ENCODE results near the gene SEMA4F.

Gene SEMA4F

DNA sequence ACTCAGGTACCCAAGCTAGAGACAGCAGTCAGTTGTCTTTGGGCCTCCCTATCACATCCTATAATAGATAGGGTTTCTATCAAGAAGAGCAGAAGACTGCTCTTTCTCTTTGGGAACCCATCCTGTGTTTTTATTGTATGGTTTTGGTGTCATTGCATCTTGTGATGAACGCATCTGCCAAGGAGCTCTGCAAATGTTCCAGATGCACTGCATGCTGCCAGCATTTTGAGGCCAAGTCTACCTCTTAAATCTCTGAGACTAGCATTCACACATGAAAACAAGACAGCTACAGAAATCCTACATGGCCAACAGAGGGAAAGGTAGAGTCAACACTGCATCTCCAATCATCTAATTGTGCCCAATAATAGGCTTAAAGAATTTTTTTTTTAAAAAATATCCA lies 14.0 kb downstream of the SEMA4F start:
- no peak for DNase-seq (ENCODE audit: low read depth in 3 of 3, low spot score in 1 of 3)

DNA sequence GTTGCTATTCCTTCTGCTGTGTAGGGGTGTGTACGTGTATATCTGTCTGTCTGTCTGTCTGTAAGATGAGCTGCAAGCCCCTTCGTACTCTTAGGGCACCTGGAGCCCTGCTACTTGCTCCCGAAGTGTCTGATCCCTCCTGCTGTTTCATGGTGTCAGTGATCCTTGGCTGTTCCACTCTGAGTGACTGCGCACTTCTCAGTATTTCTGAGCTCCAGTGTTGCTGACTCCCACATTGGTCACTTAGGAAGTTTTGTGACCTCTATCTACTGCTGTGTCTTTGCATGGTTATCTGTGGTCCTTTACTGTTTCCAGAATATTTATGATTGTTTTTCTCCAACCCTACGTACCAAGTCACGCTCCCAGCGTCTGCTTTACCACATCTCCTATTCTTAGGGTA lies 16.2 kb downstream of the SEMA4F start:
- no peak for DNase-seq (ENCODE audit: low read depth in 3 of 3, low spot score in 1 of 3)

DNA sequence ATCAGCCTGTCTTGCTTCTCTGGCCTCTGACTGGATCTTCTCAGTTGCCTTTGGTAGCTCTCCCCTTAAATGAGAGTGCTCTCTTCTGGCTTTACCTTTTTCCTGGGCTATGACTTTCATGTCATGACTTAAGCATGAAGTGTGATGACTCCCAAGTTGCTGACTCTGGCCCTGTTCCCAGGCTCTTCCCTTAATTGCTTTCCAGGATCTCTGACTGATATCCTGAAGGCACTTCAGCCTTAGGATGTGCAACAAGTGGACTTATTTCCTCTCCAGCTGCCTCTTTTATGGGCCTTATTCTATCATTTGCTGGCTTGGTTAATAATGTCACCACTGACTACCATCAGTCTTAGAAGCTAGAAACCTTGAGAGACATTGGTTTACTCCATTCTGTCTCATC lies 17.4 kb downstream of the SEMA4F start:
- no peak for DNase-seq (ENCODE audit: low read depth in 3 of 3, low spot score in 1 of 3)

DNA sequence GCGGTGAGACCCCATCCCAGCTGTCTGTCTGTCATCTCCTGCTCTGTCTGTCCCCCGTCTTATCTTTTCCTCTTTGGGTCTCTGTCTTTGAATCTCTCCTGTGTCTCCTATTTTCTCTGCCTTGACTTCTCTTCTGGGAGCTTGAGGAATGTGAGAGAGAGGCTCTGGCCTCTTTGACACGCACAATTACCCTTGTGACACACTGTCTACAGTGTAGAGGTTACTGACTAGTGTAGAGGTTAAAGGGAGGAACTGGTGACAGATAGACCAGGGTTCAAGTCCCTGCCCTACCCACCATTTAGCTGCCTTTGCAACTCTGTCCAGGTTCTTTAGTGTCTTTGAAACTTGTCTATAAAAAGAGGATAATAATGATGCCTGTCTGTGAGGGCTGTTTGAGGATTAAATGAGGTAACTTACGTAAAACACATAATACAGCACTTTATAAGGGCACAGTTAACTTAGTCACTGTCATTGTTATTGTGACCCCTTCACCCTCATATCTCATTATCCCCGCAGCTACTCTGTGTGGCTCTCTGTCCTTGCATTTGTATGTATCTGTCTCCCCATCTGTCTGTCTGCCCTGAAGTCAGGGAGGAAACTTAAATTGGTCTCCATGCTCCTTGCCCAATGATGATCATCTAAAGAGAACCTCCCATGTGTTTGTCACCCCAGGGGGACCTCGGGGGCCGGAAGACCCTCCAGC lies 19.9 kb downstream of the SEMA4F start:
- DNase-seq (ENCODE audit: low read depth in 3 of 3, low spot score in 1 of 3) = no peak

DNA sequence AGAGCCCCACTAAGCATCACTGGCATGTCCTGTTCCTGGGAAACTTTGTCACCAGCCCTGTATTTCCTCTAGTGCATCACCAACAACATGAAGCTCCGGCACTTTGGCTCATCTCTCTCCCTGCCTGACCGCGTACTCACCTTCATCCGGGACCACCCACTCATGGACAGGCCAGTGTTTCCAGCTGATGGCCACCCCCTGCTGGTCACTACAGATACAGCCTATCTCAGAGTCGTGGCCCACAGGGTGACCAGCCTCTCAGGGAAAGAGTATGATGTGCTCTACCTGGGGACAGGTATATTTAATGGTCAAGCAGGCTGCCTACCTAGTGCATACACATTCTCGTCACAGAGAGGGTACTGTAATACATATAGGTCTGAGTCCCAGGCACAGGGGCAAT lies 21.0 kb downstream of the SEMA4F start:
- no peak for DNase-seq (ENCODE audit: low read depth in 3 of 3, low spot score in 1 of 3)

DNA sequence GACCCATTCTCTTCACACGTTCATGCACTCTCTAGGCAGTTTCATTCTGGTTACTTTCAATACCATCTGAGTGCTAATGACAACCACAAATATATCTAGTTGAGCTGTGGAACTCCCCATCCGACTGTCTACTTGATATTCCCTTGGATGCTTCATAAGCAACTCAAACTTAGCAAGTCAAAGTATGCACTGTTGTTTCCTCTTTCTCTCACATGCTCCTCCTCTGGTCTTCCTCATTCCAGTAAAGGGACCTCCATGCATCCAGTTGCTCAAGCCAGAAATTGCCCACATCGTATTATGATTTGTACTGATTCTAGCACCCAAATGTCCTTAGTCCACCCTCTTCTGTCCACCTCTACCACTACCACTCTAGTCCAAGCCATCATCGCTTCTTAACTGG lies 22.3 kb downstream of the SEMA4F start:
- DNase-seq (ENCODE audit: low read depth in 3 of 3, low spot score in 1 of 3) = no peak

DNA sequence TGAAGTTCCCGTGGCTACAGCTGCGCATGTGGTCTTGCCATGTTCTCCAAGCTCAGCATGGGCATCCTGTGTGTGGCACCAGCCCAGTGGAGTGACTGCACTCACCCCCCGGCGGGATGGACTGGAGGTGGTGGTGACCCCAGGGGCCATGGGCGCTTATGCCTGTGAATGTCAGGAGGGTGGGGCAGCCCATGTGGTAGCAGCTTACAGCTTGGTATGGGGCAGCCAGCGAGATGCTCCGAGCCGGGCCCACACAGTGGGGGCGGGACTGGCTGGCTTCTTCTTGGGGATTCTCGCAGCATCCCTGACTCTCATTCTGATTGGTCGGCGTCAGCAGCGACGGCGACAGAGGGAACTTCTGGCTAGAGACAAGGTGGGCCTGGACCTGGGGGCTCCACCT lies 25.6 kb downstream of the SEMA4F start:
- no peak for DNase-seq (ENCODE audit: low read depth in 3 of 3, low spot score in 1 of 3)

DNA sequence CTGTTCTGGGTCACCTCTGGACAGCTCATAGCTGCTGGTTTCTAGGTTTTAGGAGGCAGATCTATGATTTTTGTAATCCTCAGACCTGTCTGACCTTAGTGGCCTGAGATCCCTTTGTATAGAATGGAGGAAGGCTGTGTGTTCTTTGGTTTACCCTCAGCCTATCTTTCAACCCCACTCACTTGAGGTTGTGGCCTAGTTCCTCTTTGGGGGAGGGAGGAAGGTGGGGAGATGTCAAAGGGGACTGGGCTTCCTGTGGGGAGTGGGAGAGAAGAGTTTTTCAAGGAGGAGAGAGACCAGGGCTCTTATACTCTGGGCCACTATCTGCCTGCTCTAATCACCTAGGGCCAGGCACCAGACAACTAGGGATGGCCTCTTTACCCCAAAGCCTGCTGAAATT lies 28.5 kb downstream of the SEMA4F start:
- no peak for DNase-seq (ENCODE audit: low read depth in 3 of 3, low spot score in 1 of 3)

DNA sequence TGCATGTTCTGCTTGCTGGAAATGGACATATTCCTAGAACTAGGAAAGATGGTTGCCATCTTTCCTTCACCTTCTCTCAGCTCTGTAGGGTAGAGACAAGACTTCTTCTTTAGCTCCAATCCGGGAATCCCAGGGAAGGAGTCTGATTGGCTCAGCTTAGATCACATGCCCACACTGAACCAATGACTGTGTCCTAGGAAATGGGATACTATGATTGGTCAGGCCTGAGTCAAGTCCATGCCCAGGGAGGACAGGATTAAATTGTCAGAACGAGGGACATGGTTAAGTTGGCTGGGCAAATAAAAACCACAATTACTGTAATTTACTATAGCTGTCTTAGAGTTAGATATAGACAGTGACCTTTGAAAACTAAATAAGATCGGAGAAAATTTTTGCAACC lies 31.4 kb downstream of the SEMA4F start:
- DNase-seq (ENCODE audit: low read depth in 3 of 3, low spot score in 1 of 3) = no peak

DNA sequence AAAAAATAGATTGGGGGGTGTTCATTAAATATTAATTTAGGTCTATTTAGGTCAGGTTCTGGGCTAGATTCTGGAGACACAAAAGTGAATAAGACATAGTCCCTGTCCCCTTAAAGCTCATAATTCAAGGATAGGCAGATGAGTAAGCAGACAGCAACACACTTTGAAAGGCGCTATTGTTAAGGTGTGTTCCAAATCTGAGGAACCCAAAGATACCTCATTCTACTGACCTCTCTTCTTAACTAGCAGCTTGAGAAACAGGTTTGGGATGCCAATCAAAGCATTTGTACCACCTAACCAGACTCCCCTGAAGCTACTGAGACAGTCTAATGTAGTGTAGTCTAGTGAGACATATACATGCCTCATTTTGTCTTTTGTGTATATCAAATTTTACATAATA lies 34.8 kb downstream of the SEMA4F start:
- DNase-seq (ENCODE audit: low read depth in 3 of 3, low spot score in 1 of 3) = no peak

DNA sequence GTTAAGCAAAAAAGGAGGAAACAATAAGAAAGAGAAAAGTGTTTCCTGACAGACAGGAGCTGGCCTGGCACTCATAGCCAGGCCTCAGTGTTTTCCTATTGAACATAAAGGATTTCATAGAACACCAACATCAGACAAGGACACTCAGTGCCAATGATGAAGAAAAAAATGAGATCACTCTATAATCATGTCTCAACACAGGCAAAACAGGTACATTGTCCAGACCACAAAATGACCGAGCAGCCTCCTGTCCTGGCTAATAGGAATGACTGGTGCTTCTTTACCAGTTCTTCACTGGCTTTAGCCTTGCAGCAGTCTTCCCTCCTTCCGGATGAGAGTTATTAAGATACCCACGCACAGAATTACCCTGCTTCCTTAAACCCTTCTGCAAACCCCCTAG lies 35.6 kb downstream of the SEMA4F start:
- no peak for DNase-seq (ENCODE audit: low read depth in 3 of 3, low spot score in 1 of 3)

DNA sequence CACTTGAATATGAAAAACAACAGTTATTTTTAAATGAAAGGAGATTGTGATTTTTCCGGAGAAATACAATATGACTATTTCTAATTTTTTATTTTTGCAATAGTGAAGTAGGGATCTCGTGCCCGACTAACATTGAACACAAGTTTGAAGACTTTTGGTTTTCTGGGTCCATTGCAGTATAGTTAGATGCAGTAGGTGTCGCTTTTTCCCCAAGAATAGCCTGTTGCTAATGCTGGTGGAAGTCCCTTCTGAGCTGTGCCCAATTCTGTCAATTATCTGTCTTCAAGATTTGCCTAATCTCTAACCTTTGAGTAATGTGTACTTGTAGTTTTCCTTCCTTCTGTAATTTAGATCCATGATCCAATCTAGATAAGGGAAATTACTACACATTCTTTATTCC lies 36.5 kb downstream of the SEMA4F start:
- no peak for DNase-seq (ENCODE audit: low read depth in 3 of 3, low spot score in 1 of 3)

DNA sequence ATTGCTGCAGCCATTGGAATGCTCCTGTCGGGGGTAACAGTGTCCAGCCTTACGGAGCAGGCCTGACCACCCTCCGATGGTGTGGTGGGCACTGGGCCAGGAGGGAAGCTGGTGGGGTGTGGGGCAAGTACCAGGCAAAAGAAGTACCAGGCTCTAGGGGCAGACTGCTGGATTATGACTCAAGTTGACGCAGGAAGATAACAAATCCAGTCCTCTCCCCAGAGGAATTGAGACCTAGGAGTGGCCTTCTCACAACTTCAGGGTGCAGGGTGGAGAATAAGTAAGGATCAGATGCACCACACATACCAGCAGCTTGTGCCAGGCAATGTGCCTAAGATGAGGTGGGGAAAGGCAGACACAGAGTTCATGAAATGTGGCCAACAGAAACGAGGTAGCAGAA lies 37.9 kb downstream of the SEMA4F start:
- no peak for DNase-seq (ENCODE audit: low read depth in 3 of 3, low spot score in 1 of 3)

DNA sequence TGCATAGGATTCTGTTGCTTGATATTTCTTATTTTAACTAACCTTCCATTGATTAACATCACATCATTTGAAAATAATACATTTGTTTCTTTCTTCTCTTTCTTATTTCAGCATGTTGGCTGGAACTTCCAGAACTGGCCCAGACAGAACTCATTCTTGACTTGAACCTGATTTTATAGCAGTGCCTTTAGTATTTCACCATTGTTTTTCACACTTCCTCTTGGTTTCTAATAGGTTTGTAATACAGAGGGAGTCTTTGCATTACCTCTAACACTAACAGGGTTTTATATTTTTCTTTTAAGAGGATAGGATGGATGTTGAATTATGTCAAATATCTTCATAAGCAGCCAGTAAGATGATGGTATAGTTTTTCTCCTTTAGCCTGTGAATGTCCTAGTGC lies 39.2 kb downstream of the SEMA4F start:
- no peak for DNase-seq (ENCODE audit: low read depth in 3 of 3, low spot score in 1 of 3)

DNA sequence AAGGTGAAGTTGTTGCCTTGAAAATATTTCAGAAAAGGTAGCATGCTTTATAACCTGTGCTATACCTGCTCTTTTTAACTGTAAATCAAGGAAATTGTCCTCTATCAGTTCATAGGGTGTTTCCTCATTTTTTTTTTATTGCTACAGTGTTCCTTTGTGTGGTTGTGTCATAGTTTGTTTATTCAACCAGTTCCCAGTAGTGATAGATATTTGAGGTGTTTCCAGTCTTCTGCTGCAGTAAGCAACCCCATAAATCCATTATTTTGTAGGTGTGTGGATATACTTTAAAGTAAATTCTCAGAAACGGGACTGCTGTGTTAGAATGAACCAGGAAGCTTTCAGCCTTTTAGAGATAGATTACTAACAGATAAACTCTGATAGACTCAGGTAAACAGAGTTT lies 39.6 kb downstream of the SEMA4F start:
- no peak for DNase-seq (ENCODE audit: low read depth in 3 of 3, low spot score in 1 of 3)

DNA sequence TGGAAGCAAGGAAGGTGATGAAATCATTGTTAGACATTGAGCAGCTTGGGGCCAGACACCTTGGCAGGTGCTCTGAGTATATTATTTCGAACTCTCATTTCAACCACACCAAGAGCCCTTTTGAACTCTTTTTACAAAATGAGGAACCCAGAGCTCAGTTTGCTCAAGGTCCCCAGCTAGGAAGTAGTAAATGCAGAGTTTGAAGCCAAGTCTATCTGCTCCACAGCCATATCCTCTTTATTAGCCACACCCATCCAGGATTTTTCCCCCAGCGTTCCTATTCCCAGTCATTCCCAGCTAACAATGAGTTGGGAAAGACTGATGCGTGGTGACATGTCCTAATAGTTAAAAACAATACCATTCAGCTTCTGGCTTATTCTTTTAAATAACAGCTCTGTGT lies 40.2 kb downstream of the SEMA4F start:
- no peak for DNase-seq (ENCODE audit: low read depth in 3 of 3, low spot score in 1 of 3)

DNA sequence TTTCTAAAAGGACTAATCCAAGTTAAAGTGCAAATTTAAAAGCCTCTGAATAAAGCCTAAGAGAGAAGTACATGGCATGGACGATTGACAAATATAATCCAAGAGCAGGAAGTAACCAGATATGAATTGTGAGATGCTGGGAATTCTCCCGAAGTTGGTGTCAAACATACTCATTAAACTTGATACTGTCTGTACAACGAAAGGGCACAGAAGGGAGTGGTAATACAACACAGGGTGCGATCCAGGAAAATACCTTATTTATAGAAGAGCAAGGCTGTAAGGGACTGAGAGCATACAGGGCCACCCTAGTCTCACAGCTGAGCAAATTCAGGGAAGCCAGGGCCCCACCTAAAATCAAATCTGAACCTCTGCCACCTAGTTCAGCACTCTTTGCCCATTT lies 41.6 kb downstream of the SEMA4F start:
- DNase-seq (ENCODE audit: low read depth in 3 of 3, low spot score in 1 of 3) = no peak

DNA sequence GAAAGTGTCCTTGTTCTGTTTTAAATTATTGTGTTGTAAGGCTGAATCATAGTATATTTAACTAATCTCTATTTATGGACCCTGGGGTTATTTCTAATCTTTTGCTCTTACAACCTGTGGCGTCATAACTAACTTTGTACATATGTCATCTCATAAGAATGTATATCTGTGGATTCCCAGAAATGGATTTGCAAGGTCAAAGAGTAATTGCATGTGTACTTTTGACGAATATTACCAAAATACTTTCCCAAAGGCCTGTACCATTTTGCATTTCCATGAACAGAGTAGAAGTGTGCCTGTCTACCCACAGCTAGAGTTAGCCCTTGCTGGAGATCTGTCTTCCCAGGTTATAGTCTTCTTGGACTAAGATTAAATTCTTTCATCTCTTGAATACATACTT lies 42.8 kb downstream of the SEMA4F start:
- DNase-seq (ENCODE audit: low read depth in 3 of 3, low spot score in 1 of 3) = no peak

DNA sequence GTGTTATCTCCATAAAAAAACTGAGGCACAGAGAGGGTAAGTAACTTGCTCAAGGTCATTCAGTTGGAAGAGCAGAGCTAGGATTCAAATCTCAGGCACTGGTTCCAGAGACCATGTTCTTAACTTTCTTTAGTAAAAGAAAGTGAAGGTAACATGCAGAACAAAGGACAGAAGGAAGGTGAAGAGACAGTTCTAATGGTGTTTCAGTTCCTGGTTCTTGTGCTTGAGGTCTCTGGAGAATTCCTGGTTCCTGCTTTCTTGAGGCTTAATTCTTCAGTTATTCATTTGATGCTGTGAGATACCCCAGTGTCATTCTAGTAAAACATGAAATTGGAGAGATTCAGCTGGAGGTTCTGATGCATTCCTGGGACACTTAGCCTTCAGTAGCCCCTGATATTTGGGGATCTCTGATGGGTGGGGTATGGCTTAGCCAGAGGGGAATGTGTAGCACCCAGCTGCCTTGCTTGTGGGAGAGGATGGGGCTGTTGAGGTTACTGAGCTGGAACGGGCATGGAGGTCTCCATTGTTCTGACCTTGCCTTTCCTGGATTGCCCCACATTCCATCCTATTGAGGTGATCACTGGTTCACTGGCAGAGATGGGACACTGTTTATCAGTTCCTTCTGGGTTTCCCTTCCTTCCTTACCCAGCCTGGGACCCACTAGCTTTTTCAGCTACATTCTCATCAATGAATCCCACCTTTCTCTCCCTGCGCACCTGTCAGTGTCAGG lies 46.8 kb downstream of the SEMA4F start:
- DNase-seq (ENCODE audit: low read depth in 3 of 3, low spot score in 1 of 3) = no peak

DNA sequence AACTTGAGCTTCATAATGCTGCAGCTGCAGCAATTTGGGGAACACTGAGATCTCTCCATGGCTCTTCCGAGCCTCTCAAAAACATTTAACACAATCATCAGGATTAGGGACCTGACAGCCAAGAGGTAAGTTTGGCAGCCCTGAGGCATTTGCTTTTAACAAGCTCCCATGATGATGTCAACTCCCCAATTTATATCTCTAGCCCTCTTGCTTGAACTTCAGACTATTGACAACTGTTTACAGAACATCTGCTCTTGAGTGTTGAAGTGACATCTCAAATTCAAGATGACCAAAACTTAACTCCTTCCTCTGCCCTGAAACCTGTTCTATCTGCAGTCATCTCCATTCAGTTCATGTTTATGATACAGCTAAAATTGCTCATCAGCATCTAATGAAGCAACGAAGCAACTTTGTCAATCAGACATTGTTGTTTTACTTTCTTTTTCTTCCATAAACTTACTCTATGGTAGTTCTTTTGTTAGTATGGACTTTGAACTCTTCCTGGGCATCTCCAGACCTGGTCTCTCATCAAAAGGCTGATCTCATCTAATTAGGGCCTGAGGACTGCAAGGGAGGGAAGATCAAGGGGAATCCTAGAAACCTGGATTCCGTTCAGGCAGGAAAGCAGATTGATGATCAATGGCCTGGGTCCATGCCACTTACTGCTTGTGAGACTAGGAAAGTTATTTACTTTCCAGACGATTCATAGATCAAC lies 48.1 kb downstream of the SEMA4F start:
- no peak for DNase-seq (ENCODE audit: low read depth in 3 of 3, low spot score in 1 of 3)

DNA sequence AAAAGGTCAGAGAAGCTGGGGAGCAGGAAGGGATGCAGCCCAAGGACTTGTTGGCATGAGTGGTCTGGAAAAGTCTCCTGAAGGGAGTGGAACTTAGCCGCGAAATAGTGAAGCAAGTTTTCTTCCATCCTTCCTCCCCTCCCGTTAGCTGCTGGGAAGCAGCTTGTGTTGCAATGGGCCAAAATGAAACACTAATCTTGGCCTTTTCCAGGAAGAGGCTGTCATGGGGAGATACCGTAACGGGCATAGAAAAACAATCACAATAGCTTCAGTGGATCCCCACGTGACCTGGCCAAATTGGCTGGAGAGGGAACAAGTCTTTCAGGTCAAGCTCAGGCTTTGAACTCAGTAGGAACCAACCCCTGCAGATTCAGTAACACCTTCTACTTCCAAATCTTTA lies 49.3 kb downstream of the SEMA4F start:
- DNase-seq (ENCODE audit: low read depth in 3 of 3, low spot score in 1 of 3) = no peak

DNA sequence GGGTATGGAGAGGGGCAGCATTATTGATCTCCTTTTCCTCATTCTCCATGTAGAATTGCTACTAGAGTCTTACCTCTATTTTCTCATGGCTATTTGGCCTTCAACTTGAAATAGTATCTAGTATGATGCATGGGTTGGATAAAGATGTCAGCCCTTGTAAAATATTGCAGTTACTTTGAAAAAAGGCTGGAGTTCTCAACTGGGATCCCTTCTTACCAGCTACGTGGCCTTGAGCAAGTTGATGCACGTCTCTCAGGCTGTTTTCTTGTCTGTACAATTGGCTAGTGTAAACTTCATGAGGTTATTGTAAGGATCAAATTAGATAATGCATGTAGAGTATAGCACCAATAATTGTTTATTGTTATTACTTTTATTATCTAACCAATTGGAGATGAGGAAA lies 50.2 kb downstream of the SEMA4F start:
- DNase-seq (ENCODE audit: low read depth in 3 of 3, low spot score in 1 of 3) = no peak

Measured in stimulated activated CD4-positive, alpha-beta T cell treated with anti-CD3 and anti-CD28 coated beads, TNF-alpha, amount 100 ng/mL, for 1 hour (primary cell).